Lung (tissue), 12 donors: Measurements from ENCODE around the gene RAB22A. TPM values are rescaled to one million over a fixed set of nuclear protein-coding genes. Genes with fewer than 3 reads are reported as not detected.

ENCODE experiments used
- ATAC-seq: fragments of 200-7000 bp; cut with Tn5 transposase; one replicate; pipeline ENCODE4 v1.9.1; 2020; ENCODE audit warnings: moderate number of reproducible peaks; ENCODE audit not compliant: insufficient read depth, low FRiP score
- DNase-seq, 3 donors: peaks; one replicate each; pipeline ENCODE4 v3.0.0-alpha.2; 2013 to 2017
- H3K27ac ChIP-seq, 2 donors: one replicate each; pipeline ENCODE4 v1.5.1; 2013; ENCODE audit warnings: mild to moderate bottlenecking in 2 of 2, moderate library complexity in 2 of 2, control low read depth in 1 of 2, inconsistent platforms in 1 of 2, low read depth in 1 of 2, low read length in 1 of 2
- H3K27me3 ChIP-seq, 3 donors: one replicate each; pipeline ENCODE4 v1.5.1; 2013; ENCODE audit warnings: low read length in 2 of 3; ENCODE audit not compliant: control insufficient read depth in 3 of 3, insufficient read depth in 3 of 3
- H3K36me3 ChIP-seq, 4 donors: one replicate each; pipeline ENCODE4 v1.5.1; 2013; ENCODE audit warnings: low read length in 4 of 4, mild to moderate bottlenecking in 1 of 4, moderate library complexity in 1 of 4; ENCODE audit not compliant: control insufficient read depth in 4 of 4, insufficient read depth in 4 of 4
- H3K4me1 ChIP-seq, 5 donors: one replicate each; pipeline ENCODE4 v1.5.1; 2013; ENCODE audit warnings: low read length in 5 of 5, mild to moderate bottlenecking in 2 of 5, moderate library complexity in 1 of 5; ENCODE audit not compliant: control insufficient read depth in 5 of 5, insufficient read depth in 5 of 5
- H3K4me3 ChIP-seq: one replicate; pipeline ENCODE4 v1.5.1; 2013; ENCODE audit warnings: mild to moderate bottlenecking, control low read depth, moderate library complexity
- H3K9ac ChIP-seq, 2 donors: one replicate each; pipeline ENCODE4 v1.5.1; 2013; ENCODE audit warnings: low read length in 2 of 2, control low read depth in 1 of 2; ENCODE audit not compliant: insufficient read depth in 1 of 2
- H3K9me3 ChIP-seq, 4 donors: one replicate each; pipeline ENCODE4 v1.5.1; 2013; ENCODE audit warnings: low read length in 3 of 4, mild to moderate bottlenecking in 1 of 4, moderate library complexity in 1 of 4; ENCODE audit not compliant: control insufficient read depth in 4 of 4, insufficient read depth in 3 of 4
- CTCF ChIP-seq: IDR thresholded peaks from 2 replicates; pipeline ENCODE4 v1.5.1; 2012; ENCODE audit warnings: mild to moderate bottlenecking; ENCODE audit errors: control extremely low read depth, extremely low read depth
- WGBS, 2 donors: extraction: QIAGEN DNeasy Blood & Tissue Kit; methylation state at CpG; one replicate each; pipeline ENCODE4 v1.1.7; 2013; 5-methylcytosine and 5-hydroxymethylcytosine counted together
- polyA plus RNA-seq, 2 donors: library from polyadenylated mRNA; stranded (reverse); fragments of 200-250 nt; gene quantifications; one replicate each; pipeline ENCODE4 v1.2.1, GENCODE V29; 2013
- total RNA-seq, 2 donors: library from RNA; depleted of rRNA in 1 of 2; stranded (reverse); fragments of >200 nt in 1 of 2; gene quantifications; one replicate each; pipeline ENCODE4 v1.2.1, GENCODE V29; 2014 to 2021
- donor health status: control.
- donor health status: control.
- donor health status: Bipolar disorder and iron deficiency.
- donor health status: healthy.
- donor health status: DM: yes; HTN: yes; CAD: no.

Gene RAB22A
- total and polyA plus RNA-seq, 4 donors: 6.0 to 25.1 (median 12.8) TPM

- no peaks in the 10 kb centered on the region for H3K36me3 ChIP-seq
- H3K27me3 ChIP-seq: no peaks in the 10 kb centered on the region
- no peak for ATAC-seq
- H3K4me1 ChIP-seq: peaks cover 0 to 6% (median 0%) of the 10 kb centered on the region in 5 donors
- no peak overlapping the region for H3K4me3 ChIP-seq
- H3K27ac ChIP-seq: no peak overlapping the region
- H3K9ac ChIP-seq: no peak overlapping the region
- H3K9me3 ChIP-seq: peaks cover 0 to 9% (median 2%) of the 10 kb centered on the region in 4 donors
- DNase-seq: no peak
- TF ChIP-seq CTCF: no peak
- 55 to 67% methylated on average over 7 of the region's 7 CpGs for WGBS, 2 donors
Measured at GRCh38 chr20:58377766-58378401, 68.4 kb downstream of the RAB22A start.

DNA sequence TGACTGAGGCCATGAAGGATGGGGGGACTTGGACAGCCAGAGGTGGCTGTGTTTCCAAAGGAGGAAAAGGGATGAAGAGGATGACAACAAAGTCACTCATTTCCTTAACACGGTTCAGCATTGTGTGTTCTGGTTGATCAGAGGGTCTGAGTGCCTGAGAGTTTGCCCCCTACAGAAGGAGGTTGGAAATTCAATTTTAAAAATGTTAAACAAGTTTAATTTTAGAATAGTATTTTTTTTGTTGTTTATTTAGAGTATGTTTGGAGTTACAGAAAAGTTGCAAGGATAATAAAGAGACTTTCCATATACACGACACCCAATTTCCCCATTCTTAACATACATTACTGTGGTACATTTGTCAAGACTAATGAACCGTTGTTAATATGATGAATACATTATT lies 69.2 kb downstream of the RAB22A start:
- Histone ChIP-seq H3K9me3 (peaks cover 0 to 9% (median 2%) of the 10 kb centered on the region in 4 donors), H3K27ac (no peak overlapping the region), H3K9ac (no peak overlapping the region), H3K36me3 (no peaks in the 10 kb centered on the region), H3K27me3 (no peaks in the 10 kb centered on the region), H3K4me3 (no peak overlapping the region), H3K4me1 (peaks cover 0 to 6% (median 0%) of the 10 kb centered on the region in 5 donors)
- 63 to 66% methylated on average over 3 of the region's 3 CpGs for WGBS, 2 donors
- DNase-seq: no peak
- TF ChIP-seq CTCF: no peak
- no peak for ATAC-seq

GRCh38 chr20:58381627-58382026 lies 72.1 kb downstream of the RAB22A start:
- Histone ChIP-seq H3K27ac (no peak overlapping the region), H3K4me1 (no peaks in the 10 kb centered on the region), H3K36me3 (no peaks in the 10 kb centered on the region), H3K9me3 (peaks cover 0 to 9% (median 2%) of the 10 kb centered on the region in 4 donors), H3K9ac (no peak overlapping the region), H3K27me3 (no peaks in the 10 kb centered on the region), H3K4me3 (no peak overlapping the region)
- WGBS, 2 donors: 93 to 96% methylated on average over 7 of the region's 7 CpGs
- ATAC-seq: no peak
- no peak for DNase-seq
- TF ChIP-seq CTCF: no peak

- no peak for TF ChIP-seq CTCF
Measured at GRCh38 chr20:58382096-58382495, 72.6 kb downstream of the RAB22A start.

More at GRCh38 chr20:58382096-58382495, 72.6 kb downstream of the RAB22A start:
- Histone ChIP-seq H3K27me3 (no peaks in the 10 kb centered on the region), H3K9ac (no peak overlapping the region), H3K4me1 (no peaks in the 10 kb centered on the region), H3K27ac (no peak overlapping the region), H3K36me3 (no peaks in the 10 kb centered on the region), H3K9me3 (peaks cover 0 to 9% (median 3%) of the 10 kb centered on the region in 4 donors), H3K4me3 (no peak overlapping the region)
- no peak for DNase-seq
- WGBS, 2 donors: 86 to 90% methylated on average over 4 of the region's 4 CpGs
- no peak for ATAC-seq
